Activated T-cell treated with anti-CD3 and anti-CD28 coated beads for 1 hour (primary cell): ENCODE results near the gene DGKB.
"Not testable (repeated sequence)": the region's sequence is repeated elsewhere in the genome, so short reads cannot be mapped to it uniquely, and the experiment has no call there.

Experiments used
- DNase-seq: peaks from one replicate; pipeline ENCODE4 v3.0.0-alpha.2; 2020; ENCODE audit warnings: low read depth

Gene DGKB

DNA sequence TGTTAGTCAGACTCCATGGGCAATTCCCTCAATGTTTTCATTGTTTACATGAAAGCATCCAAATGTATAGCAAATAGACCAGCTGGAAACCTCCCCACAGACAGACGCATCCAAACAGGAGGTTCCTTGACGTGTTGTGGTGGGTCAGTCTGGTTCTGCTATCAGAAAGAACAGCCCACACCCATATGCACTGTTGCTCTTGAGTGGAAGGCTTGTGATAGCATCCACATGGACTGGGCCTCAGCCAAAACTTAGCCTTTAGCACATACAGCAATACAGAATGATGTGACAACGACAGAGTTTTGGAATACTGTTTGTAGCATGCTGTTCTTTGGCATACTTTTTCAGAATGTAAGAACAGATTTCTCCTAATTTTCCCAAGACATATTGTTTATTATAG is 613.9 kb downstream of the DGKB start:
- no peak for DNase-seq

DNA sequence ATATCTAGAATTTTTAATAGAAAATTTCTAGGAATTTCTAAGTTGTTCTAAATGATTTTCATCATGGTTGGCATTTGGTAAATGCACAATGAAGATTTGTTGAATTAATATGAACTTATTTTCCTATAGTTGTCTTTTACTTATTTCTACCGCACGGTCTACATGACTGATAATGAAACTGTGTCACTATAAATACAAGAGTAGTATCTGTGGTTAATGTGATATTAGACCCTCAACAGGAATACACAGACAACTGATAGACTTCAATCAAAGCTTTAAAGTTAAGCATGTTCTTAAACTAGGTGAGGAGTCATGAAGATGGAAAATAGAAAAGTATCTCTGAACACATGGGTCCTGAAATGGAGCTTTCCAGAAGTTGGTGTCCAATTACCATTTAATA is 615.2 kb downstream of the DGKB start:
- DNase-seq, result no peak

DNA sequence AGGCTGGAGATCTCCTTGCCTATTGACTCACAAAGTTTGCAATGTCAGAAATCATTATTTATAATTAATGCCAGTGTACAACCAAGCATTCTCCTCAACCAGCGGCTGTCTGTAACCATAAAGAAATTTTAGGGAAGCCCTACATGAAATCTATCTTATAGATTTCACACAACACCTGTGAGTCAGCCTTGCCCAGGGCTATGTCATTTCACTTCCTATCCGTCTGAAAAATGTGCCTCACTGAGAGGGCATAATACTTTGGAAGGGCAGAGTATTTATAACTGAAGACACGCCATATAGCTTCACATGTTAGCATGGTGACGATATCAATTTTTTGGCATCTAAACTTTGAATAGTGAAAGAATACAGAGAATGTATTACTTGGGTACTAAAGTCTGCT is 616.5 kb downstream of the DGKB start:
- no peak for DNase-seq

DNA sequence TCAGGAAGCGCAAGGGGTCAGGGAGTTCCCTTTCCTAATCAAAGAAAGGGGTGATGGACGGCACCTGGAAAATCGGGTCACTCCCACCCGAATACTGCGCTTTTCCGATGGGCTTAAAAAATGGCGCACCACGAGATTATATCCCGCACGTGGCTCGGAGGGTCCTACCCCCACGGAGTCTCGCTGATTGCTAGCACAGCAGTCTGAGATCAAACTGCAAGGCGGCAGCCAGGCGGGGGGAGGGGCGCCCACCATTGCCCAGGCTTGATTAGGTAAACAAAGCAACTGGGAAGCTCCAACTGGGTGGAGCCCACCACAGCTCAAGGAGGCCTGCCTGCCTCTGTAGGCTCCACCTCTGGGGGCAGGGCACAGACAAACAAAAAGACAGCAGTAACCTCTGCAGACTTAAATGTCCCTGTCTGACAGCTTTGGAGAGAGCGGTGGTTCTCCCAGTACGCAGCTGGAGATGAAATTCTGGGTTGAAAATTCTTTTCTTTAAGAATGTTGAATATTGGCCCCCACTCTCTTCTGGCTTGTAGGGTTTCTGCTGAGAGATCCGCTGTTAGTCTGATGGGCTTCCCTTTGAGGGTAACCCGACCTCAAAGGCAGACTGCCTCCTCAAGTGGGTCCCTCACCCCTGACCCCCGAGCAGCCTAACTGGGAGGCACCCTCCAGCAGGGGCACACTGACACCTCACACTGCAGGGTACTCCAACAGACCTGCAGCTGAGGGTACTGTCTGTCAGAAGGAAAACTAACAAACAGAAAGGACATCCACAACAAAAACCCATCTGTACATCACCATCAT is 623.3 kb downstream of the DGKB start:
- DNase-seq, result not testable (repeated sequence)

DNA sequence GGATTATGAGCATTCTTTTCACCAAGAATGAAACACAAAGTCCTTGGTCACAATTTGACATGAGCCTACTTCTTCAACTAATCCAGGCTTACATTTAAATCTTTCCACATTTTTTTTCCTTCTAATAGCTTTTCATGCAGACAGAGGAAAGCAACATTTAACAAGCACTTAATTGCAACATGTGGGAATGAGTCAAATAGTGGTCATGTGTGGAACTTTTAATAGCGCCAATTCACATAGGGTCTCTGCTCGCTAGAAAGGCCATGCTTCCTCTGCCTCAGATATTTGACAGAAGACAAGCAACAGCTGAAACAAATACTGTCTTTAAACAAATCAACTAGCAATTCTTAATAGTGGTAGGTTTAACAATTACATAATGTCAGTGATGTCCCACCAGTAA is 627.2 kb downstream of the DGKB start:
- no peak for DNase-seq

DNA sequence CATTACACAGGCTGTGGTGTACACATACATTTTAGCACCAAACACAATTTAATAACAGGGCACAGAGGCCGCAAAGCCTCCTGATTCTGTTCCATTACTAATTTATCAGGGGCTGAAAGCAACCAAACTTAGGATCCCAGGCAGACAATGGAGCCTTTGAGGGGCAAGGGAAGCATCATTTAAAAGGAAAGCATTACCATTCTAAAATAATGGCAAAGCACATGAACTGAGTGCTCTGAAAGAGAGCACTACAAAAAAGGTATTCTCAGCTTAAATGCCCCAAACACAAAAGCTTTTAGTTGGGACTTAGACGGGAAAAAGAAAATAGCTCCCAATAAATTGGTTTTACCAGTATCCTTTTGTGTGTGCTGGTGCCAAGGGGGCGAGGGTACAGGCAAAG is 631.1 kb downstream of the DGKB start:
- no peak for DNase-seq

DNA sequence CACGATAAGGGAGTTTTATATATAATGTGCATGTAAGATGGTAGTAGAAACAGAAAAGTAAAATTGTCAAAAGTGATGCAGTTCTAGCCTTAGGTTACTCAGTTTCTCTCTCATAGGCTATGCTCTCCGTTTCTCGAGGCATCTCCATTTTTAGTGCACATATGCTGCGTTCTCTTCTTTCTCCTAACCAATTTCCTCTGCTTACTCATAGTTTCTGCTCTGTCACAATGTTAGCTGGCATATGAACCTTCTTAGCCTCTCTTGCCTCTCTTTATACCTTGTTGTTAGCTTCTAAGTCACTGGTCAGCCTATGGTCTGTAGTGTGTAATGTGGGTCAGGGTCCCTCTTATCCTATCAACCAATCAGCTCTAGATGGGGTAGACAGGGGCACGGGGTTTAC is 632.5 kb downstream of the DGKB start:
- no peak for DNase-seq

DNA sequence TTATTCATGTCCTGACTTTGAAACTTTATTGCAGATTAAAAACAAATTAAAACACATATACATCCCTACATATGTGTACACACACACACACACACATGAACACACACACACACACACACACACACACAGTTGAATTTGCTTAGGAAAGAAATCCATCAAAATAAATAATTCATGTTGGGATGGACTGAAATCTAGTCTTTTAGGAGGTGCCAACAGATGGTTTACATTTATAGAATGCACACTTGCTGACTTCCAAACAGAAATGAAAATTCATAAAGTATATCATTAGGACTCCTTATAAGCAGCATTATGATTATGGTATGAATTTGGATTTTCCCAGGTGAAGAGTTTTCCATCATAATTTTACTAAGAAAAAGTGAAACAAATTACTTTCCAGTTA is 642.5 kb downstream of the DGKB start:
- no peak for DNase-seq

DNA sequence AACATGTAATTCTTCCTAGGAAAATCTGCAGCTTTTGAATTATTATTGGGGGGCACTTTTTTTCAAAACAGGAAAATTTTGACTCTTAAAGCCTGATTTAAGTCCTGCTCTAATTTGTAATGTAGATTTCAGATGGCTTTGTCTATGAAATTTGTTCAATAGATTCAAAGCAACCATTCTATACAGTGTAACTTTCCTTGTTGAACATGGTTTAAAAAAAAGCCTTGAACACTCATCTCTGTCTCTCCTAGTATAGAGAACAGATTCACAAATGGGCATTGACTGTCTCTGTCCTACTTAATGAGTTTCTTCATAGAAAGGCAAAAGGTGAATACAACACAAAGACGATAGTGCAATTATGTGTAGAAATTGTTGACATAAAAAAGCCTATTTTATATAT is 643.7 kb downstream of the DGKB start:
- no peak for DNase-seq

DNA sequence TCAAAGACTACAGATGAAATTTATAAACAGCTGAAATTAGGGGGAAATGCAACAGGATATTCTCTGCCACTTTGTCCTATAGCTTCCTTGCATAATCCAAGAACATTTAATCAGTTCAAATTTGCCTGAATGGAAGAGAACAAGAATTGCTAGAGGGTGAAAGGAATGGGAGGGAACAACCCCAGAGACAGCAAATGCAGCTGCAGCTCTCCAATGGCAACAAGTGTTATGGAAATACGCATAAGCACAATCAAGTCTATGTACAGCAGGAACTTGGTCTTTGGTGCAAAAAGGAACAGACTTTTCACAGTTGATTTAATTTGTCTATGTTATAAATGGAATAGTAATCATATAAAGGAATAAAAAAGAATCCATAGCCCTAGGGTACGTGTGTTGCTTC is 644.1 kb downstream of the DGKB start:
- no peak for DNase-seq

DNA sequence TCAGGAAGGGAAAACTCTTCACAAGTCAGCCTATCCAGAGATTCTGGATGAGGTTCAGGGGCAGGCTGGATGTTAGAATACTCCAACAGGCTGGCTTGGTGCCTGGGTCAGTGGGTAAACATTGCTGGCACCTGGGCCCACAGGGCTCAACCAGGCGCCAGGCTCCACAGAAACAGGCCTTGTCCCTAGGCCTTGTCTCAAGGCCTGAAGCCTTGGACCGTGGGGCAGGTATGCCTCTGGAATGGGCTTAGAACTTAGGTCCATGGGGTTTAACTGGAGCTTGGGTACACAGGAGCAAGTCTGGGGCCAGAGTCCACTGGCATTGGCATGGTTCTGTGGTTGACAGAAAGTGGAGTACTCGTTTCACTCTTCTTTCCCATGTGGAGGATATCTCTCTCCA is 650.1 kb downstream of the DGKB start:
- DNase-seq, result no peak

DNA sequence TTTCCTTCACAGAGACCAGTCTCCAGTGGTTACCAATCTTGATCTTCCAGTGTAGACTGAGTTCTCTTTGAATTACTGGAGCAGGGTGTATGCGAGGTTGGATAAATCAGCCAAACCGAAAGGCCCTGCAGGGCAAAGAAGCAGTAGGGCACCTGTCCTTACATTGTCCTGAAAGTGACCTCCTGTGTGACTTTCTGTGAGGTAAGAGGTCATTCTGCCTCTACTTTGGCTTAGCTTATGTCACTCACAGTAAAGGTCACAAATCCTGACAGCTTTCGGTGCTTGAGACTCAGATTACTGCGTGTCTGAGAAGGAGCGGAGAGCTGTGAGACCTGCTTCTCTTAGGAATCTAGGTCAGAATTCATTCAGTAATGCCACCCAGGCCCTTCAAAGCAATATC is 660.4 kb downstream of the DGKB start:
- DNase-seq, result no peak

DNA sequence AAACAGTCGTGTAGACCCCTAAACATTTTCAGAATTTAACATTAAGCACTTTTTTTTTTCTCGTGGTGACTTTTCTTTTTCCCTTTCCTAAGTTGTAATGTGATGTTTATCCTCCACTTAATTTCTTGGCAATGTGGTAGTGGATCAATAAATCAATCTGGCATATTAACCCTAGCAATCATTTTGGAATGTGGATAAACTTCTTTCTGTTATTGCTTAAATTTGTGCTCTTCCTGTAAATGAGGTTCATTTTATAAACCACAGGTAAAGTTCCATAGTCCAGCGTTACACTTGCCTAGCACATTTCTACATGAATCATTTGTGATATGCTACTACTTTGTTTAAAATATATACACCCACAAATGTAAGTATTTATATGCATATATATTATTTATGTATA is 665.7 kb downstream of the DGKB start:
- no peak for DNase-seq

DNA sequence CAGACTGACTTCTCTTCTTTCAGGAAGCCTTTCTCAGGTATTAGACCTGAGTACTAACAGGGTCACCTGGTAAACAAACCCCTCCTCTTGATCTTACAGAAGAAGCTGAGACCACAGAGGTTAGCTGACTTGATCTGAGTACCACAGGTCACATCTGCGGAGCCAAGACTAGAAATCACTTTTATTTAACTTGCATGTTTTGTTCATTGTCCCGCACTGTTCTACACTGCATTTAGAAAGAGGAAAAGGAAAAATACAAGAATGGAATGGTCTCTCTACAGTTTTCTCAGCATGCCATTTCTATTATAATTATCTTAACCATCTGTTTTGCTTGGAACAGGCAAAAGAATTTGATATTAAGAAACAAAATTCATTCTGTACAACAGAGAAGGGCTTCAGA is 667.5 kb downstream of the DGKB start:
- no peak for DNase-seq

DNA sequence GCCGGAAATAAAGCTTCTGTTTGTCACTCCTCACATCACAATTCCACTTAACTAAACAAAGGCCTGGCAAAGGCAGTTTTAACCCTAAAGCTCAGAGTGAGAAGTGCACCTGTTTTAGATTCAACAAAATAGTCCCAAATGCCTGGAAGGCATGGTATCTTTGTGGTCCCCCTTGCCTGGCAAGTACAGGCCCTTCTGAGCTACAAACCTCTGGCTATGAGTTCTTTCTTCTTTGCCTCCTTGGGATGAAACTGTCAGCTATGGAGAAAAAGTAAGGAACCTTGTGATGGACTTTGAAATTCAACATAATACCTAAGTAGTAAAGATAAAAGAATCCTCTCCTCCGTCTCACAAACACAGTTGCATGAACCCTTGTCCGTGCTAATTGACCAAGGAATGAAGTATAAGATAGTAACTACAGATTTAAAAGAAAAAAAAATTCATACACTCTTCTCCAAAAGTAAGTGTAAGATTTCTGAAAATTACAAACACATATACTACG is 668.6 kb downstream of the DGKB start:
- no peak for DNase-seq

DNA sequence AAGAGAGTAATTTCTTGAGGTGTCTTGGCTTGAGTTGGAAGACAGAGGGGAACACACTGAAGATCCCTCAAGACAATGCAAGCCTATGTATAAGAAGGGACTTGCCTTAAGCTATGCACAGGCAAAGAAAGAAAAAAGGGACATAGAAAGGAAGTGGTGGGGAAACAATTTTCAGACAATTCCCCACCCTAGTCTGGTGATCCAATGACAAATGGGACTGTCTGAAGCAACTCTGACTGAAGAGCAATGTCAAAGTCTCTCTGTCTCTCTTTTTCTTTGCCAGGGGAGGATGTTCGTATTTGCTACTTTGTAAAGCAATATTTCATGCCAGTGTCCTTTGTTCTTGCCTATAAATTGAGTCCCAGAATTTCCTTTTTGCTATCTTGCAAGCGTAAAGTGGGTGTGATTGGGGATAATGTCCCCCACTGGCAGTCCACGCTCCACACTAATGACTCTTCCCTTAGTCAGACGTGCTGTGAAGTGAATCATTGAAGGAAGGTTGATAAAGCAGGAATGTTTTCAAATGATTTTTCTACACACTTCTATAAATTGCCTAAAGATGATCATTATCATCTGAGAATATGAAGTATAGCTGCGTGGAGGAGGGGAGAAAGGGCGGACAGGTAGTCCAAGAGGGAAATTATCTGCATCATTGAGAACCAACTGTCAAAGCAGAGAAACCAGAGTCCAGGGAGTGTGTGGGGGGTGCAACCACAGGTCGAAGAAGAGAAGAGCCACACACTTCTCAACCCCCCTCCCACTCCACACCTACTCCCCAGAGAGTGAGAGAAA is 669.3 kb downstream of the DGKB start:
- DNase-seq, result no peak

DNA sequence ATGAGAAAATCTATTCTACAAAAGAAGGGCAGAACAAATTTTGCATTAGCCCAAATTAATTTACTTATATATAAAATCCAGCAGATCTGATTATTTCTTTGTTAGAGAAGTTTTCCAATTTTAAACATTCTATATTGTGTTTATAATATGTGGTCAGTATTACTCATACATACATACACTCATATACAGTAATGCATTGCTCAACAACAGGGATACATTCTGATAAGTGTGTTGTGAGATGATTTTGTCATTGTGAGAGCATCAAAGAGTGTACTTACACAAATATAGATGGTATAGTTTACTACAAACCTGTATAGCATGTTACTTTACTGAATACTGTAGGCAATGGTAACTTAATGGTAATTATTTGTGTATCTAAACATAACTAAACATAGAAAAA is 673.5 kb downstream of the DGKB start:
- DNase-seq, result no peak

DNA sequence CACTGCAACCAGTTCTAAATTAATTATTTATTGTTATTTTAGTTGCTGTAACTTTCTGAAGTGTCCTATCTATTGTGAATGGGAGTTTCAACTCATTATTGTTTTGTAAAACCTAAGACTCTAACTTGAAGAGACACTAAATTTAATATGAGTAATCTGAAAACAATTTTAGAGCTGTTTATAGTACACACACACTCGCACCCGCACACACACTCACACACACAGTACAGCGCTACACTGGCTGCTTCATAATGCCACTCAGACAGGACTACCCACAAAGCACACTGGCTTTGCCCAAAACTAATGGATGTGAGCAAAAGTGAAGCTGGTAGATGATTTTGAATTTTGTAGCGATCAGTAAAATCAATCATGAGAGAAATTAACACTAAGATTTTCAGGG is 674.2 kb downstream of the DGKB start:
- DNase-seq, result no peak

DNA sequence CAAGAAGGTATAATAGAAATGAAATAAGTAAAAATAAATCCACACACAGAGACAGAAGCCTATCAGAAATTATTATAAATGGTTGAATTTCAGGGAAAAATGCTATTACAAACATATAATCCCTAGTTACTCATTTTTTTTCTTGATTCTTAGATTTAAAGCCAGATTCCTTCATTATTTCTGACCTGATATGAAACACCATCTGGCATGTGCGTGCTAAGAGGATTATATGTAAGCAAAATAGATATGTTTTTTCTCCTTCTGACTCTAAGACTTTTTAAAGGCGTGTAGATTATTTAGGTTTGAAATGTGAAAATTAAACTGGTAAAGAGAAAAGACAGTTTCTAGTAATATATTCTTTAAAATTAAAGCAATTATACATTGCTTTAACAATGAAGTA is 676.4 kb downstream of the DGKB start:
- no peak for DNase-seq

DNA sequence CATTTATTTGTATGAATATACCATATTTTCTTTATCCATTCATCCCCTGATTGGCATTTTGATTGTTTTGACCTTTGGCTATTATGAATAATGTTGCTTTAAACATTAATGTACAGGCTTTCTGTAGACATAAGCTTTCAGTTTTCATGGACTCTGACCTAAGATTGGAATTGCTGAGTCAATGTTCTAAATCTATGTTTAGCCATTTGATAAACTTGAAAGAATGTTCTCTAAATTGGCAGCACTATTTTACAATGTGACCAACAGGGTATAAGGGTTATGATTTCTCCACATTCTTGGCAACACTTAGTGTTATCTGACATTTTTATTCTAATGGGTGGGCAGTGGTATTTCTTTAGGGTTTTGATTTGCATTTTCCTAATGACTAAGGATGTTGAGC is 683.4 kb downstream of the DGKB start:
- no peak for DNase-seq

DNA sequence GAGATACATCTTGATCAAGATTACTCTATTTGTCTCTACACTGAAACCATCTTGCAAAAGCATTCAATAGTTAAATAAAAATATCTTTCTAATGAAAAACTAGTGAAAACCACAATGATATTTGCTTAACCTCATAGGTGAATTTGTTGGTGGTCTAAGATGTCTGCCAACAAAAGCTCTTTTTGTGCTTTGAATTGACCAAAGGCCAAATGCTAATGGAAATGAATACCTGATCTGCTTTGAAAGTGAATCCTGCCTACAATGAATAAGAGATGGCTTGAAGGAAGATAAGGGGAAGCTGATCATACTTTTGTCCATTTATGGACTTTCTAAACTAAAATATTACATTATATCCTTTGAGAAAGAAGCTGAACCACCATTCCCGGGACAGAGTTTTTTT is 684.2 kb downstream of the DGKB start:
- DNase-seq, result no peak

DNA sequence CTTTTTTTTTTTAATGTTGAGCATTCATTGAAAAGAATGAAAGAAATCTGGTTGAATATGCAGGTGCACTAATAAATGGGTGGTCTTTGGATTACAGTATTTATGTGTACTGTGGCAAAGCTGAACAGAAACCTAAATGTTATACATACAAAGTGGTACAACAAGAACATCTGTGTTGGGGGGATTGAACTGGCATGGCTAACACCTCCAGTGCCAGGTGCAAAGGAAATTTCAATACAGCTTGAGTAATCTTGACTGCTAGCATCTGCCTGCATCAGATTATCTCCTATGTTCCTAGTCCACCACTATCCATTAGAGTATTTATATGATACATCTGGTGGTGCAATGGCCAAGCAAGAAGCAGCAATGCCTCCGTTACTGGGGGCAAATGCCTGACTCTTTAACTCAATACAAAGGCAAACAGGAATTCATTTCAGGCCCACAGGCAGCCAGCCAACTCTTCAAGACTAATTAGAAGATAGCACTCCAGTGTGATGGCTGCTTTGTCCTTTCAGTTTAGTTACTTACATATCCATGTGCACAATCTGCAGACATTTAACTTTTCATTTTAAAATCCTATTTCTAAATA is 692.6 kb downstream of the DGKB start:
- no peak for DNase-seq

DNA sequence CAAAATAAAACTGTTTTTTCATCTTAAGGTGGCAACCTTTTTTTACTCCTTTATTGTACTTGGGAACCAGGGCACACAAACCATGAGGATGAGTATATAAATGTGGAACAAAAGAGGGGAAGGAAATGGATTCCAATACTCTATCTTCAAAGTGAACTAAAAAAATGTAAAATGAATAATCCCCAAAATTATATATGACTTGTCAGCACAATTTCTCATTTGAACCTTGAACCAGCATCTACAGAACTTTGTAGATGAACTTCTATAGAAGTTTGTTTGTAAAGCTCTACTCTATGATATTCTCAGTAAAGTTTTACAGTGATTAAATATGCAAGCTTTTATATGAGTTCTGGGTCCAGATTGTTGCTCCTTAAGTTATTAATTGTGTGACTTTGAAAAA is 694.8 kb downstream of the DGKB start:
- no peak for DNase-seq
